Ishikawa (cell line): ENCODE measurements around the gene CCSER1.

Experiments used
- CEBPB ChIP-seq: IDR thresholded peaks from 2 replicates; pipeline ENCODE4 v1.6.1; 2012
- CREB1 ChIP-seq: IDR thresholded peaks from 2 replicates; pipeline ENCODE4 v1.6.1; 2012; ENCODE audit warnings: low read depth
- EGR1 ChIP-seq: IDR thresholded peaks from 2 replicates; pipeline ENCODE4 v1.6.1; 2012
- EP300 ChIP-seq: IDR thresholded peaks from 2 replicates; pipeline ENCODE4 v1.6.1; 2012; ENCODE audit warnings: borderline replicate concordance
- FOXM1 ChIP-seq: IDR thresholded peaks from 2 replicates; pipeline ENCODE4 v1.6.1; 2012; ENCODE audit warnings: low read depth, borderline replicate concordance
- NFIC ChIP-seq: IDR thresholded peaks from 2 replicates; pipeline ENCODE4 v1.6.1; 2012
- RAD21 ChIP-seq: IDR thresholded peaks from 2 replicates; pipeline ENCODE4 v1.6.1; 2012; ENCODE audit warnings: low read depth
- TAF1 ChIP-seq: IDR thresholded peaks from 2 replicates; pipeline ENCODE4 v1.6.1; 2012; ENCODE audit warnings: low read depth, mild to moderate bottlenecking
- TCF12 ChIP-seq: IDR thresholded peaks from 2 replicates; pipeline ENCODE4 v1.6.1; 2012; ENCODE audit warnings: low read depth
- TEAD4 ChIP-seq: IDR thresholded peaks from 2 replicates; pipeline ENCODE4 v1.6.1; 2012
- ZBTB7A ChIP-seq: IDR thresholded peaks from 2 replicates; pipeline ENCODE4 v1.6.1; 2012; ENCODE audit warnings: low read depth
- TF ChIP-seq, protein P1 (sequence below): IDR thresholded peaks from 2 replicates; pipeline ENCODE4 v1.6.1; 2012; ENCODE audit warnings: low read depth, mild to moderate bottlenecking
- TF ChIP-seq, protein P2 (sequence below): IDR thresholded peaks from 2 replicates; pipeline ENCODE4 v1.6.1; 2012
- TF ChIP-seq, protein P3 (sequence below): IDR thresholded peaks from 2 replicates; pipeline ENCODE4 v1.6.1; 2012

DNA sequence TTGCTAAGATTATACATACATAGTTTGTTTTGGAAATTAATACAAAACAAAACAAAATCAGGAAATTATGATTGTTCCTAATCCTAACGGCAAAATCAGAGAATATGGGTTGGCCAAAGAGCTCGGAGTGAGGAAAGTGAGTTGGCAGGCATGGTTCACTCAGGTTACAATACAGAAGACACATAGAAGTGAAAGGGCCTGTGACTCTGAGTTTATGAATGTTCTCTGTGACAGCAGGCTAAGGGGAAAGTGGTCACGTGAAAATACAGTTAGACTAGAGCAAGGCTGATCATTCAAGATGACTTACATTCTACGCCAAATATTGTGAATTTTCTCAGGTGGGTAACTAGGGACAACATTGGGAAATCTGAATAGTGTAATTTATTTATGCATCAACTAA lies 1001.3 kb downstream of the CCSER1 start:
- no peak for TF ChIP-seq CEBPB
- TF ChIP-seq, protein P1, sequence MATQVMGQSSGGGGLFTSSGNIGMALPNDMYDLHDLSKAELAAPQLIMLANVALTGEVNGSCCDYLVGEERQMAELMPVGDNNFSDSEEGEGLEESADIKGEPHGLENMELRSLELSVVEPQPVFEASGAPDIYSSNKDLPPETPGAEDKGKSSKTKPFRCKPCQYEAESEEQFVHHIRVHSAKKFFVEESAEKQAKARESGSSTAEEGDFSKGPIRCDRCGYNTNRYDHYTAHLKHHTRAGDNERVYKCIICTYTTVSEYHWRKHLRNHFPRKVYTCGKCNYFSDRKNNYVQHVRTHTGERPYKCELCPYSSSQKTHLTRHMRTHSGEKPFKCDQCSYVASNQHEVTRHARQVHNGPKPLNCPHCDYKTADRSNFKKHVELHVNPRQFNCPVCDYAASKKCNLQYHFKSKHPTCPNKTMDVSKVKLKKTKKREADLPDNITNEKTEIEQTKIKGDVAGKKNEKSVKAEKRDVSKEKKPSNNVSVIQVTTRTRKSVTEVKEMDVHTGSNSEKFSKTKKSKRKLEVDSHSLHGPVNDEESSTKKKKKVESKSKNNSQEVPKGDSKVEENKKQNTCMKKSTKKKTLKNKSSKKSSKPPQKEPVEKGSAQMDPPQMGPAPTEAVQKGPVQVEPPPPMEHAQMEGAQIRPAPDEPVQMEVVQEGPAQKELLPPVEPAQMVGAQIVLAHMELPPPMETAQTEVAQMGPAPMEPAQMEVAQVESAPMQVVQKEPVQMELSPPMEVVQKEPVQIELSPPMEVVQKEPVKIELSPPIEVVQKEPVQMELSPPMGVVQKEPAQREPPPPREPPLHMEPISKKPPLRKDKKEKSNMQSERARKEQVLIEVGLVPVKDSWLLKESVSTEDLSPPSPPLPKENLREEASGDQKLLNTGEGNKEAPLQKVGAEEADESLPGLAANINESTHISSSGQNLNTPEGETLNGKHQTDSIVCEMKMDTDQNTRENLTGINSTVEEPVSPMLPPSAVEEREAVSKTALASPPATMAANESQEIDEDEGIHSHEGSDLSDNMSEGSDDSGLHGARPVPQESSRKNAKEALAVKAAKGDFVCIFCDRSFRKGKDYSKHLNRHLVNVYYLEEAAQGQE, result no peak
- TF ChIP-seq TAF1, result no peak
- no peak for TF ChIP-seq CREB1
- TF ChIP-seq, protein P2, sequence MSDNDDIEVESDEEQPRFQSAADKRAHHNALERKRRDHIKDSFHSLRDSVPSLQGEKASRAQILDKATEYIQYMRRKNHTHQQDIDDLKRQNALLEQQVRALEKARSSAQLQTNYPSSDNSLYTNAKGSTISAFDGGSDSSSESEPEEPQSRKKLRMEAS, result no peak
- TF ChIP-seq RAD21, result no peak
- TF ChIP-seq EGR1, result no peak
- no peak for TF ChIP-seq EP300
- TF ChIP-seq TCF12, result no peak
- TF ChIP-seq FOXM1, result no peak
- TF ChIP-seq, protein P3, sequence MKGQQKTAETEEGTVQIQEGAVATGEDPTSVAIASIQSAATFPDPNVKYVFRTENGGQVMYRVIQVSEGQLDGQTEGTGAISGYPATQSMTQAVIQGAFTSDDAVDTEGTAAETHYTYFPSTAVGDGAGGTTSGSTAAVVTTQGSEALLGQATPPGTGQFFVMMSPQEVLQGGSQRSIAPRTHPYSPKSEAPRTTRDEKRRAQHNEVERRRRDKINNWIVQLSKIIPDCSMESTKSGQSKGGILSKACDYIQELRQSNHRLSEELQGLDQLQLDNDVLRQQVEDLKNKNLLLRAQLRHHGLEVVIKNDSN, result no peak
- no peak for TF ChIP-seq NFIC
- no peak for TF ChIP-seq ZBTB7A
- TF ChIP-seq TEAD4, result no peak
